ENCODE results near the gene UVRAG. TPM values are rescaled to one million over a fixed set of nuclear protein-coding genes. Genes with fewer than 3 reads are reported as not detected.

UVRAG gene
- total and polyA plus RNA-seq, 10 donors: 13.8 to 80.8 (median 42.9) TPM

DNA sequence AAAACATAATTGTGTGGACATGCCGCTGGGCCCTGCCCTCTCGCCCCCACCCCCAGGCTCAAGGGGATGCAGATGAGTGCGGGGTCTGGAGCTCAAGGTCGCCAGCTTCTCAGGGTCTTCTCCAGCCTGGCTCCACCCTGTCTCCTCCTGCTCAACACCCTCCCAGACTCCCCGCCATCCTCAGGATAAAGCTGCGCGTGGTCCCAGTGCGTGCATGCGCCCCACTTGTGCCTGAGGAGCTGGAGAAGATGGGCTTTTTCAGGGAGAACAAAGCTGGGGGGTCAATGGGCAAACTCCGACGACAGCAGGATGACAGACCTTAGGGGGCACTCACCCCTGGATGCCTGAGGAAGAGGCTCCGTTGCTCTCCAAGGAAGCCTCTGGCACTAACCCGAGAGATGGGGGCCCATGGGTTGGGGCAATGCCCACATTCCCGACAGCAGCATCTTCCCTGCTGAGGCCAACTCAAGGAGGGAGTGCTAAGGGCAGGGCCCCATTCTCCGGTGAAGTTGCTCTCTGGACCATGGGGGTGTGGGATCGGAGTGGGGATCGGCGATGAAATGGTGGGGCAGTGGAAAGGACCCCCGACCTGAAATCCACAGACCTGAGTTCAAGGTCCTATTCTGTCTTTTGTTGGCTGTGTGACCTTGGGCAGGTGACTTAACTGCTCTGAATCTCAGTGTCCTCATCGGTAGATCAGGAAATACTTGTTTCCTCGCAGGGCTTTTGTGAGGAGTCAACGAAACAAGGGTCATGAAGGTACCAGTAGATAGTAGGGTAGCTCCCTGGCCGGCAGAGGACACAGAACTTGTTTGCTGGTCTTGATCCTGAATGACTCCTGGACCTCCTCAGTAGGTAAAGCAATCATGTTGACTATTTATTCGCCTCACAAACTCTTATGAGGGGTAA is 343.6 kb downstream of the UVRAG start:
- intact Hi-C loops (cut with DNase I; ENCODE audit: low total_unique reads): loop anchor here (10.0 kb wide), 1 partner anchor 354 kb away; no protein-coding TSS in a partner anchor
- peaks cover 0 to 3% (median 0%) of the 10 kb centered on the region in 7 donors for H3K27me3 ChIP-seq (replicated peaks in 1 of 7)
- no peak overlapping the region for H3K27ac ChIP-seq
- H3K9me3 ChIP-seq: no peaks in the 10 kb centered on the region
- 80 to 92% (median 86%) methylated on average over 23 to 24 of the region's 24 CpGs for whole genome bisulfite sequencing, 5 donors
- DNase-seq: peak; percentile 51
- no peaks in the 10 kb centered on the region for H3K36me3 ChIP-seq
- peaks cover 0 to 12% (median 3%) of the 10 kb centered on the region in 6 donors for H3K4me1 ChIP-seq
- TF ChIP-seq POLR2A (IDR thresholded peaks at IDR 0.05) (no peak), POLR2AphosphoS5 (IDR thresholded peaks at IDR 0.05) (no peak)
- TF ChIP-seq, protein P1, sequence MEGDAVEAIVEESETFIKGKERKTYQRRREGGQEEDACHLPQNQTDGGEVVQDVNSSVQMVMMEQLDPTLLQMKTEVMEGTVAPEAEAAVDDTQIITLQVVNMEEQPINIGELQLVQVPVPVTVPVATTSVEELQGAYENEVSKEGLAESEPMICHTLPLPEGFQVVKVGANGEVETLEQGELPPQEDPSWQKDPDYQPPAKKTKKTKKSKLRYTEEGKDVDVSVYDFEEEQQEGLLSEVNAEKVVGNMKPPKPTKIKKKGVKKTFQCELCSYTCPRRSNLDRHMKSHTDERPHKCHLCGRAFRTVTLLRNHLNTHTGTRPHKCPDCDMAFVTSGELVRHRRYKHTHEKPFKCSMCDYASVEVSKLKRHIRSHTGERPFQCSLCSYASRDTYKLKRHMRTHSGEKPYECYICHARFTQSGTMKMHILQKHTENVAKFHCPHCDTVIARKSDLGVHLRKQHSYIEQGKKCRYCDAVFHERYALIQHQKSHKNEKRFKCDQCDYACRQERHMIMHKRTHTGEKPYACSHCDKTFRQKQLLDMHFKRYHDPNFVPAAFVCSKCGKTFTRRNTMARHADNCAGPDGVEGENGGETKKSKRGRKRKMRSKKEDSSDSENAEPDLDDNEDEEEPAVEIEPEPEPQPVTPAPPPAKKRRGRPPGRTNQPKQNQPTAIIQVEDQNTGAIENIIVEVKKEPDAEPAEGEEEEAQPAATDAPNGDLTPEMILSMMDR (IDR thresholded peaks at IDR 0.05 in 8 of 11, conservative IDR thresholded peaks at IDR 0.05 in 3 of 11): no peak
- no peak overlapping the region for H3K4me3 ChIP-seq

DNA sequence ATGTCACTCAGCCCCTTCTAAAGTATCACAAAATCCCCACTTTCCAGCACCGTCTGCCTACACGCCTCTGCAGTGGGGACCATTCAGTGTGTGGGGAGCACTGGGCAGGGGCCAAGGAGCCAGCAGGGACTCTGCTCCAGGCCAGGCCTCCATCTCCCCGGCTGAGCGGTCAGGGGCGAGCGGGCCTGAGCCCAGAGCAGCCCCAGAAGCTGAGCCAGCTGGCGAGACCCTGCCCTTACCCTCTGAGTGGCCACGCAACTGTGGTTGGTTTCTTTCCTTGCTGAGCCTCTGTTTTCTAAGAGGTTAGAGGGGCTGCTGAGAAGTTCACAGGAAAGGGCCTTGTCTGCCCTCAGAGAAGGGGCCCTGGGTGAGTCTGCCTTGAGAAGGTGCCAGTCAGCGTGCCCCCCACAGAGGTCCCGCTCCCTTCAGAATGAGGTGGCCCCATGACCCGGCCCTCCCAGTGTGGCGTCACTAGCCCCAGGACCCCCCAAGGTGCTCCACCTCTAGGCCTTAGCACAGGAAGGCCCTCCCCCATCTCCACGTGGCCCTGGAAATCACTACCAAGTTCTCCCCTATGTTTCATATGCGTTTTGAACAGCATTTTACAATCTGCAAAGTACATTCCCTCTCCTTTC is 344.4 kb downstream of the UVRAG start:
- DNase-seq: peak; percentile 63
- H3K27me3 ChIP-seq (replicated peaks in 1 of 7): peaks cover 0 to 4% (median 0%) of the 10 kb centered on the region in 7 donors
- H3K9me3 ChIP-seq: no peaks in the 10 kb centered on the region
- no peak overlapping the region for H3K27ac ChIP-seq
- no peaks in the 10 kb centered on the region for H3K36me3 ChIP-seq
- WGBS, 5 donors: 80 to 91% (median 86%) methylated on average over 11 to 14 of the region's 14 CpGs
- no peak overlapping the region for H3K4me3 ChIP-seq
- intact Hi-C loops (cut with DNase I; ENCODE audit: low total_unique reads): loop anchor here (10.0 kb wide), 1 partner anchor 355 kb away; no protein-coding TSS in a partner anchor
- peaks cover 0 to 7% (median 0%) of the 10 kb centered on the region in 6 donors for H3K4me1 ChIP-seq
- TF ChIP-seq POLR2A (IDR thresholded peaks at IDR 0.05) (no peak), POLR2AphosphoS5 (IDR thresholded peaks at IDR 0.05) (no peak)
- TF ChIP-seq, protein P1 (IDR thresholded peaks at IDR 0.05 in 8 of 11, conservative IDR thresholded peaks at IDR 0.05 in 3 of 11): no peak

DNA sequence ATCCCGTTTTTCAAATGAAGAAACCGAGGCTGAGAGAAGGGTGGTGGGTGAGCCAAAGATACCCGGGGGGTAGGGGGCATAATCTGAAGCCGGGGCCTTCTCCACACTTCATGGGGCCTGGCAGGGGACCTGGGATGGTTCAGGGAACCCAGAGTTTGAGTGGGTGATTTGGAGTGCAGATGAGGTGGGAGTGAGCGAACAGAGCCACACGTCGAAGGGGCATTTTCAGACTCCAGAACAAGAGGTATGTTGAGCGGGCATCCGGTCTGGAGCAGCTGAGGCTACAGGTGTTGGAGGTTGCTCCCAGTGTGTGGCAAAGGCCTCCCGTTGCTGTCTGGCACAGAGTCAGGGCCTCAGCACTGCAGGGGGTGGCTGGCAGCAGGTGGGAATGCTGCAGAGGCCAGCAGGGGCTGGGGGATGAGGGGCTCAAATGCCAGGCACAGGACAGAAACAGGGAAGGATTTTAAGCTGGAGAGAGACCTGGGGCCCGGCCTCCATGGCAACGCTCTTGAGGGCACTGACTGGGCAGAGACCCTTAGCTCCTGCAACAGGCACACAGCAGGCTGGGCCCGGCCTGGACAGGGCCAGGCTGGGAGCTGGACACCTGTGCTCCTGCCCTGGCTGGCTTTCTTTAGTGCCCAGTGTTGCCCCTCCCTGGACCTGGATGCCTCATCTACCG is 345.1 kb downstream of the UVRAG start:
- DNase-seq: peak; percentile 69
- Histone ChIP-seq H3K9me3 (no peaks in the 10 kb centered on the region), H3K4me1 (peaks cover 0 to 7% (median 0%) of the 10 kb centered on the region in 6 donors), H3K4me3 (no peak overlapping the region), H3K27me3 (replicated peaks in 1 of 7) (peaks cover 0 to 4% (median 0%) of the 10 kb centered on the region in 7 donors), H3K36me3 (no peaks in the 10 kb centered on the region), H3K27ac (no peak overlapping the region)
- intact Hi-C loops (cut with DNase I; ENCODE audit: low total_unique reads): loop anchor here (10.0 kb wide), 1 partner anchor 355 kb away; no protein-coding TSS in a partner anchor
- 78 to 90% (median 82%) methylated on average over 14 of the region's 14 CpGs for WGBS, 5 donors
- TF ChIP-seq POLR2AphosphoS5 (IDR thresholded peaks at IDR 0.05) (no peak), POLR2A (IDR thresholded peaks at IDR 0.05) (no peak)
- TF ChIP-seq, protein P1 (IDR thresholded peaks at IDR 0.05 in 8 of 11, conservative IDR thresholded peaks at IDR 0.05 in 3 of 11): no peak

Measured in spleen (tissue), 11 donors.